ENCODE results near the gene TBCD. TPM values are rescaled to one million over a fixed set of nuclear protein-coding genes. Genes with fewer than 3 reads are reported as not detected.
A peak's percentile ranks its signal among the peaks of the same experiment; 100 is the strongest.

The TBCD gene
- total and polyA plus RNA-seq, 2 donors = 140 to 292 TPM

- peak overlapping the region; percentile 68 to 91 for H3K4me3 ChIP-seq (ENCODE audit: low read length in 2 of 2)
- DNase-seq (ENCODE audit: low read depth in 6 of 9, low spot score in 9 of 9) = peak in 1 of 9 donors; percentile 13
- H3K36me3 ChIP-seq (ENCODE audit: control insufficient read depth in 2 of 2, insufficient read depth in 2 of 2, low read length in 1 of 2) = peaks cover 3 to 7% of the 10 kb centered on the region in 2 donors
- 3% methylated on average over 72 of the region's 72 CpGs for WGBS
- peaks cover 4 to 18% of the 10 kb centered on the region in 2 donors for H3K4me1 ChIP-seq (ENCODE audit: control insufficient read depth in 2 of 2, insufficient read depth in 2 of 2, low read length in 2 of 2)
- peak overlapping the region in 1 of 2 donors; percentile 76 for H3K27ac ChIP-seq (ENCODE audit: low read depth in 1 of 2, low read length in 1 of 2)
- H3K27me3 ChIP-seq (ENCODE audit: control insufficient read depth in 2 of 2, insufficient read depth in 1 of 2, low read length in 1 of 2) = peaks cover 0 to 8% of the 10 kb centered on the region in 2 donors
- H3K9me3 ChIP-seq (ENCODE audit: control insufficient read depth in 2 of 2, insufficient read depth in 1 of 2, low read length in 1 of 2) = peaks cover 3 to 20% of the 10 kb centered on the region in 2 donors
Measured at GRCh38 chr17:82752371-82753200, 721 bp downstream of the TBCD start.

- DNase-seq (ENCODE audit: low read depth in 6 of 9, low spot score in 9 of 9) = no peak
- Histone ChIP-seq H3K27me3 (ENCODE audit: control insufficient read depth in 2 of 2, insufficient read depth in 1 of 2, low read length in 1 of 2) (peaks cover 0 to 8% of the 10 kb centered on the region in 2 donors), H3K4me1 (ENCODE audit: control insufficient read depth in 2 of 2, insufficient read depth in 2 of 2, low read length in 2 of 2) (peaks cover 4 to 18% of the 10 kb centered on the region in 2 donors), H3K36me3 (ENCODE audit: control insufficient read depth in 2 of 2, insufficient read depth in 2 of 2, low read length in 1 of 2) (peaks cover 3 to 7% of the 10 kb centered on the region in 2 donors), H3K4me3 (ENCODE audit: low read length in 2 of 2) (peak overlapping the region; percentile 65 to 91), H3K27ac (ENCODE audit: low read depth in 1 of 2, low read length in 1 of 2) (no peak overlapping the region), H3K9me3 (ENCODE audit: control insufficient read depth in 2 of 2, insufficient read depth in 1 of 2, low read length in 1 of 2) (peaks cover 3 to 20% of the 10 kb centered on the region in 2 donors)
- 77% methylated on average over 8 of the region's 8 CpGs for WGBS
Measured at GRCh38 chr17:82753201-82753464, 1.3 kb downstream of the TBCD start.

GRCh38 chr17:82754297-82755208 lies 2.7 kb downstream of the TBCD start:
- H3K4me3 ChIP-seq (ENCODE audit: low read length in 2 of 2) = no peak overlapping the region
- peaks cover 3 to 11% of the 10 kb centered on the region in 2 donors for H3K9me3 ChIP-seq (ENCODE audit: control insufficient read depth in 2 of 2, insufficient read depth in 1 of 2, low read length in 1 of 2)
- no peak for DNase-seq (ENCODE audit: low read depth in 6 of 9, low spot score in 9 of 9)
- peaks cover 0 to 8% of the 10 kb centered on the region in 2 donors for H3K27me3 ChIP-seq (ENCODE audit: control insufficient read depth in 2 of 2, insufficient read depth in 1 of 2, low read length in 1 of 2)
- H3K4me1 ChIP-seq (ENCODE audit: control insufficient read depth in 2 of 2, insufficient read depth in 2 of 2, low read length in 2 of 2) = peaks cover 4 to 18% of the 10 kb centered on the region in 2 donors
- WGBS = 96% methylated on average over 19 of the region's 19 CpGs
- no peak overlapping the region for H3K27ac ChIP-seq (ENCODE audit: low read depth in 1 of 2, low read length in 1 of 2)
- peaks cover 3 to 10% of the 10 kb centered on the region in 2 donors for H3K36me3 ChIP-seq (ENCODE audit: control insufficient read depth in 2 of 2, insufficient read depth in 2 of 2, low read length in 1 of 2)

GRCh38 chr17:82756166-82756565 lies 4.3 kb downstream of the TBCD start:
- Histone ChIP-seq H3K27ac (ENCODE audit: low read depth in 1 of 2, low read length in 1 of 2) (no peak overlapping the region), H3K36me3 (ENCODE audit: control insufficient read depth in 2 of 2, insufficient read depth in 2 of 2, low read length in 1 of 2) (peaks cover 3 to 15% of the 10 kb centered on the region in 2 donors), H3K27me3 (ENCODE audit: control insufficient read depth in 2 of 2, insufficient read depth in 1 of 2, low read length in 1 of 2) (peaks cover 0 to under 1% of the 10 kb centered on the region in 2 donors), H3K4me1 (ENCODE audit: control insufficient read depth in 2 of 2, insufficient read depth in 2 of 2, low read length in 2 of 2) (peaks cover 4 to 16% of the 10 kb centered on the region in 2 donors), H3K9me3 (ENCODE audit: control insufficient read depth in 2 of 2, insufficient read depth in 1 of 2, low read length in 1 of 2) (no peaks in the 10 kb centered on the region), H3K4me3 (ENCODE audit: low read length in 2 of 2) (no peak overlapping the region)
- no peak for DNase-seq (ENCODE audit: low read depth in 6 of 9, low spot score in 9 of 9)
- 95% methylated on average over 7 of the region's 7 CpGs for WGBS

- Histone ChIP-seq H3K9me3 (ENCODE audit: control insufficient read depth in 2 of 2, insufficient read depth in 1 of 2, low read length in 1 of 2) (peaks cover 0 to 5% of the 10 kb centered on the region in 2 donors), H3K4me3 (ENCODE audit: low read length in 2 of 2) (no peak overlapping the region), H3K4me1 (ENCODE audit: control insufficient read depth in 2 of 2, insufficient read depth in 2 of 2, low read length in 2 of 2) (no peaks in the 10 kb centered on the region), H3K27me3 (ENCODE audit: control insufficient read depth in 2 of 2, insufficient read depth in 1 of 2, low read length in 1 of 2) (no peaks in the 10 kb centered on the region), H3K27ac (ENCODE audit: low read depth in 1 of 2, low read length in 1 of 2) (no peak overlapping the region), H3K36me3 (ENCODE audit: control insufficient read depth in 2 of 2, insufficient read depth in 2 of 2, low read length in 1 of 2) (peaks cover 45 to 53% of the 10 kb centered on the region in 2 donors)
- DNase-seq (ENCODE audit: low read depth in 6 of 9, low spot score in 9 of 9) = no peak
- WGBS = 92% methylated on average over 13 of the region's 13 CpGs
Measured at GRCh38 chr17:82765371-82765770, 13.5 kb downstream of the TBCD start.

- DNase-seq (ENCODE audit: low read depth in 6 of 9, low spot score in 9 of 9) = peak in 1 of 9 donors; percentile 35
- H3K4me3 ChIP-seq (ENCODE audit: low read length in 2 of 2) = no peak overlapping the region
- H3K27me3 ChIP-seq (ENCODE audit: control insufficient read depth in 2 of 2, insufficient read depth in 1 of 2, low read length in 1 of 2) = no peaks in the 10 kb centered on the region
- H3K36me3 ChIP-seq (ENCODE audit: control insufficient read depth in 2 of 2, insufficient read depth in 2 of 2, low read length in 1 of 2) = peaks cover 55% of the 10 kb centered on the region in 2 donors
- 94% methylated on average over 24 of the region's 24 CpGs for WGBS
- no peak overlapping the region for H3K27ac ChIP-seq (ENCODE audit: low read depth in 1 of 2, low read length in 1 of 2)
- H3K4me1 ChIP-seq (ENCODE audit: control insufficient read depth in 2 of 2, insufficient read depth in 2 of 2, low read length in 2 of 2) = peaks cover 0 to 2% of the 10 kb centered on the region in 2 donors
- peaks cover 0 to 5% of the 10 kb centered on the region in 2 donors for H3K9me3 ChIP-seq (ENCODE audit: control insufficient read depth in 2 of 2, insufficient read depth in 1 of 2, low read length in 1 of 2)
Measured at GRCh38 chr17:82767041-82767754, 15.3 kb downstream of the TBCD start.

GRCh38 chr17:82769041-82769440 lies 17.2 kb downstream of the TBCD start:
- H3K4me3 ChIP-seq (ENCODE audit: low read length in 2 of 2) = no peak overlapping the region
- H3K9me3 ChIP-seq (ENCODE audit: control insufficient read depth in 2 of 2, insufficient read depth in 1 of 2, low read length in 1 of 2) = peaks cover 0 to 5% of the 10 kb centered on the region in 2 donors
- H3K27ac ChIP-seq (ENCODE audit: low read depth in 1 of 2, low read length in 1 of 2) = no peak overlapping the region
- peaks cover 56 to 67% of the 10 kb centered on the region in 2 donors for H3K36me3 ChIP-seq (ENCODE audit: control insufficient read depth in 2 of 2, insufficient read depth in 2 of 2, low read length in 1 of 2)
- no peak for DNase-seq (ENCODE audit: low read depth in 6 of 9, low spot score in 9 of 9)
- WGBS = 98% methylated on average over 7 of the region's 7 CpGs
- H3K27me3 ChIP-seq (ENCODE audit: control insufficient read depth in 2 of 2, insufficient read depth in 1 of 2, low read length in 1 of 2) = no peaks in the 10 kb centered on the region
- H3K4me1 ChIP-seq (ENCODE audit: control insufficient read depth in 2 of 2, insufficient read depth in 2 of 2, low read length in 2 of 2) = peaks cover 0 to 7% of the 10 kb centered on the region in 2 donors

- peak in 2 of 9 donors; percentile 28 to 53 for DNase-seq (ENCODE audit: low read depth in 6 of 9, low spot score in 9 of 9)
- WGBS = 93% methylated on average over 3 of the region's 3 CpGs
- H3K36me3 ChIP-seq (ENCODE audit: control insufficient read depth in 2 of 2, insufficient read depth in 2 of 2, low read length in 1 of 2) = peaks cover 45 to 53% of the 10 kb centered on the region in 2 donors
- peaks cover 0 to 5% of the 10 kb centered on the region in 2 donors for H3K9me3 ChIP-seq (ENCODE audit: control insufficient read depth in 2 of 2, insufficient read depth in 1 of 2, low read length in 1 of 2)
- peaks cover 4 to 23% of the 10 kb centered on the region in 2 donors for H3K4me1 ChIP-seq (ENCODE audit: control insufficient read depth in 2 of 2, insufficient read depth in 2 of 2, low read length in 2 of 2)
- H3K4me3 ChIP-seq (ENCODE audit: low read length in 2 of 2) = no peak overlapping the region
- no peak overlapping the region for H3K27ac ChIP-seq (ENCODE audit: low read depth in 1 of 2, low read length in 1 of 2)
- no peaks in the 10 kb centered on the region for H3K27me3 ChIP-seq (ENCODE audit: control insufficient read depth in 2 of 2, insufficient read depth in 1 of 2, low read length in 1 of 2)
Measured at GRCh38 chr17:82772026-82772425, 20.2 kb downstream of the TBCD start.
